SU-DHL-6 (cell line): ENCODE data around the gene ATG2A.

ENCODE experiments used
- H2AFZ ChIP-seq: fragments of 200-600 bp; sonication (generic); 2 replicates; pipeline ENCODE4 v1.6.1; 2014; ENCODE audit warnings: low read depth, mild to moderate bottlenecking, moderate library complexity, mixed read lengths, antibody characterized with exemption, low read length; ENCODE audit not compliant: severe bottlenecking
- H3F3A ChIP-seq: fragments of 200-600 bp; shearing (Covaris generic); 2 replicates; pipeline ENCODE4 v1.6.0; 2016; ENCODE audit warnings: antibody characterized with exemption, mild to moderate bottlenecking; ENCODE audit not compliant: insufficient read depth
- H3K27ac ChIP-seq: fragments of 200-600 bp; sonication (generic); 2 replicates; pipeline ENCODE4 v1.5.1; 2016; ENCODE audit warnings: low read depth, mild to moderate bottlenecking, low read length, moderate library complexity, mixed read lengths
- H3K27me3 ChIP-seq: fragments of 200-600 bp; sonication (generic), shearing (Covaris generic); 2 replicates; pipeline ENCODE4 v1.6.0; 2014; ENCODE audit warnings: mild to moderate bottlenecking, low read length
- H3K36me3 ChIP-seq: fragments of 200-600 bp; sonication (generic); 2 replicates; pipeline ENCODE4 v1.6.1; 2014; ENCODE audit warnings: mild to moderate bottlenecking, low read length, mixed read lengths
- H3K4me2 ChIP-seq: fragments of 300-600, 200-600 bp; shearing (Covaris generic), sonication (generic); 2 replicates; pipeline ENCODE4 v1.6.0; 2014; ENCODE audit warnings: low read length, low read depth, mild to moderate bottlenecking; ENCODE audit not compliant: poor library complexity, severe bottlenecking
- H3K4me3 ChIP-seq: fragments of 200-600 bp; sonication (generic); 2 replicates; pipeline ENCODE4 v1.5.1; 2014; ENCODE audit warnings: antibody characterized with exemption, low read length, mild to moderate bottlenecking, mixed read lengths; ENCODE audit not compliant: insufficient read depth, poor library complexity, severe bottlenecking
- H3K79me2 ChIP-seq: fragments of 200-600 bp; sonication (generic); 2 replicates; pipeline ENCODE4 v1.6.1; 2014; ENCODE audit warnings: mild to moderate bottlenecking, low read length, moderate library complexity; ENCODE audit not compliant: insufficient read depth
- H3K9ac ChIP-seq: fragments of 200-600 bp; sonication (generic); 2 replicates; pipeline ENCODE4 v1.7.0; 2014; ENCODE audit warnings: mild to moderate bottlenecking, low read length
- H3K9me2 ChIP-seq: fragments of 200-600 bp; sonication (generic); replicated peaks from 2 replicates; pipeline ENCODE4 v1.6.1; 2014; ENCODE audit warnings: low read length; ENCODE audit not compliant: insufficient read depth
- H3K9me3 ChIP-seq: fragments of 200-600 bp; sonication (generic); 2 replicates; pipeline ENCODE4 v1.6.1; 2014; ENCODE audit warnings: low read length, mixed read lengths; ENCODE audit not compliant: insufficient read depth
- H4K20me1 ChIP-seq: fragments of 200-600 bp; sonication (generic); 2 replicates; pipeline ENCODE4 v1.6.1; 2014; ENCODE audit warnings: low read depth, mild to moderate bottlenecking, antibody characterized with exemption, low read length, moderate library complexity, mixed read lengths
- EZH2phosphoT487 ChIP-seq: fragments of 200-600 bp; sonication (generic), shearing (Covaris generic); conservative IDR thresholded peaks from 2 replicates; pipeline ENCODE4 v1.6.1; 2018; ENCODE audit warnings: mild to moderate bottlenecking, antibody characterized with exemption, low read length, moderate library complexity, mixed read lengths
- TF ChIP-seq, protein P1 (sequence below): fragments of 200-600 bp; sonication (generic); IDR thresholded peaks from one replicate; pipeline ENCODE4 v1.5.1; 2017; ENCODE audit warnings: antibody characterized with exemption, mild to moderate bottlenecking, low read length, moderate library complexity; ENCODE audit not compliant: insufficient read depth, poor library complexity, severe bottlenecking

Gene ATG2A

DNA sequence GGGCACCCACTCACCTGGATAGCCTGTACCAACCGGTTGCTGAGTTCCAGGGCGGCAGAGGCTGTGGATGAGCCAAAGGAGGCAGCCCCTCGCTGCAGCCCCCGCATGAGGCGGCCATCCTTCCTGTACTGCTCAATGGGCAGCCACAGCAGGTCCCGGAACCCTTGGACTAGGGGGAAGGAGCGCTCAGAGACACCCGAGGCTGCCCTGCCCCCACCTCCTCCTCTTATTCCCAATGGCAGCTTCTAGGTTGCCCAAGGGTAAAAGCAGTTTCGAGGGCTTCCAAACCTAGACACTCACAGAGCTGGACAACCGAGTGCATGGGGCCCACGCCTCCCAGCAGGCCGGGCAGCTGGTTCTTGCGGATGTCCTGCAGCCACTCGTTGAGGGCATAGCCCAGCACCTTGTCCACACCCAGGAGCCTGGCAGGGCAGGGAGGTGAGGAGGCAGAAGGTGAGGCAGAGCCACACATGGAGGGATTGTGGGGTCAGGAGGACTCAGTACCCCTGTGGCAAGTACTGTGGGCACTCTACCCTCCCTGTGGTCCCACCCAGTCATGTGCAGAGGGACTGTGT lies 20.5 kb downstream of the ATG2A start:
- Histone ChIP-seq H4K20me1 (no peaks in the 10 kb centered on the region), H3K27ac (no peak overlapping the region), H3K79me2 (no peaks in the 10 kb centered on the region), H3K27me3 (no peaks in the 10 kb centered on the region), H3K4me2 (no peak overlapping the region), H3K9me2 (no peaks in the 10 kb centered on the region), H3K9ac (no peak overlapping the region), H3F3A (no peaks in the 10 kb centered on the region), H3K9me3 (no peaks in the 10 kb centered on the region), H2AFZ (no peak overlapping the region), H3K4me3 (no peak overlapping the region), H3K36me3 (no peaks in the 10 kb centered on the region)
- no peak for TF ChIP-seq EZH2phosphoT487
- TF ChIP-seq, protein P1, sequence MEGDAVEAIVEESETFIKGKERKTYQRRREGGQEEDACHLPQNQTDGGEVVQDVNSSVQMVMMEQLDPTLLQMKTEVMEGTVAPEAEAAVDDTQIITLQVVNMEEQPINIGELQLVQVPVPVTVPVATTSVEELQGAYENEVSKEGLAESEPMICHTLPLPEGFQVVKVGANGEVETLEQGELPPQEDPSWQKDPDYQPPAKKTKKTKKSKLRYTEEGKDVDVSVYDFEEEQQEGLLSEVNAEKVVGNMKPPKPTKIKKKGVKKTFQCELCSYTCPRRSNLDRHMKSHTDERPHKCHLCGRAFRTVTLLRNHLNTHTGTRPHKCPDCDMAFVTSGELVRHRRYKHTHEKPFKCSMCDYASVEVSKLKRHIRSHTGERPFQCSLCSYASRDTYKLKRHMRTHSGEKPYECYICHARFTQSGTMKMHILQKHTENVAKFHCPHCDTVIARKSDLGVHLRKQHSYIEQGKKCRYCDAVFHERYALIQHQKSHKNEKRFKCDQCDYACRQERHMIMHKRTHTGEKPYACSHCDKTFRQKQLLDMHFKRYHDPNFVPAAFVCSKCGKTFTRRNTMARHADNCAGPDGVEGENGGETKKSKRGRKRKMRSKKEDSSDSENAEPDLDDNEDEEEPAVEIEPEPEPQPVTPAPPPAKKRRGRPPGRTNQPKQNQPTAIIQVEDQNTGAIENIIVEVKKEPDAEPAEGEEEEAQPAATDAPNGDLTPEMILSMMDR: no peak

DNA sequence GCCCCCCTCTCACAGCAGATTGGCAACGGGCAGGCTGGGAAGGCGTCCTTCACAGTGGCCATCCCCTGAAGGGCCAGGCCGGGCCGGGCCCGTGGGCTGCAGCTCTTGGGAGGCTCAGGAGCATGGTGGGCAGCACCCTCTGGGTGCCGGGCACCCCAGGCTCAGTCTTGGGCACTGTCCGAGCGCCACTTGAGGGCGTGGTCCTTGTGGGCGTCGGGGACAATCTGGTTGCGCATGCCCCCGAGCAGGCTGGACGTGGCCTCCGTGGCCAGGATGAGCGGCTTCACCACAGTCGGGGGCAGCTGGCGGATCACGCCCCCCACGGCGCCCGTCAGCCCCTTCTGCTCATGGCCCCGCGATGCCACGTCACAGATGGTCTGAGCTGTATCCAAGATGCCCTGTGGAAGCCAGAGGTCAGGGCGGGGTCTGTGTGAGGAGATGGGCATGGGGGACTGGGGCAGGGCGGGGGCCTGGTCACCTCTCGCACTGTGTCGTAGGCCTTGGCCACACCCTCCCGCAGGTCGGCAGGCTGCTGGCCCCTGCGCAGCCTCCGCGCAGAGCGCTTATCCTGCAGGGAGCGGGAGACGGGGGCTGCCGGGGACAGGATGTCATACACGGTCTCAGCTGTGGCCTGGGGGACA lies 22.1 kb downstream of the ATG2A start:
- no peaks in the 10 kb centered on the region for H3K79me2 ChIP-seq
- H3K9me2 ChIP-seq: no peaks in the 10 kb centered on the region
- TF ChIP-seq, protein P1: no peak
- no peak for TF ChIP-seq EZH2phosphoT487
- H3K4me3 ChIP-seq: no peak overlapping the region
- no peaks in the 10 kb centered on the region for H3K9me3 ChIP-seq
- H3K27me3 ChIP-seq: no peaks in the 10 kb centered on the region
- H2AFZ ChIP-seq: no peak overlapping the region
- no peaks in the 10 kb centered on the region for H4K20me1 ChIP-seq
- no peaks in the 10 kb centered on the region for H3F3A ChIP-seq
- H3K4me2 ChIP-seq: no peak overlapping the region
- no peaks in the 10 kb centered on the region for H3K36me3 ChIP-seq
- no peak overlapping the region for H3K27ac ChIP-seq
- H3K9ac ChIP-seq: no peak overlapping the region

DNA sequence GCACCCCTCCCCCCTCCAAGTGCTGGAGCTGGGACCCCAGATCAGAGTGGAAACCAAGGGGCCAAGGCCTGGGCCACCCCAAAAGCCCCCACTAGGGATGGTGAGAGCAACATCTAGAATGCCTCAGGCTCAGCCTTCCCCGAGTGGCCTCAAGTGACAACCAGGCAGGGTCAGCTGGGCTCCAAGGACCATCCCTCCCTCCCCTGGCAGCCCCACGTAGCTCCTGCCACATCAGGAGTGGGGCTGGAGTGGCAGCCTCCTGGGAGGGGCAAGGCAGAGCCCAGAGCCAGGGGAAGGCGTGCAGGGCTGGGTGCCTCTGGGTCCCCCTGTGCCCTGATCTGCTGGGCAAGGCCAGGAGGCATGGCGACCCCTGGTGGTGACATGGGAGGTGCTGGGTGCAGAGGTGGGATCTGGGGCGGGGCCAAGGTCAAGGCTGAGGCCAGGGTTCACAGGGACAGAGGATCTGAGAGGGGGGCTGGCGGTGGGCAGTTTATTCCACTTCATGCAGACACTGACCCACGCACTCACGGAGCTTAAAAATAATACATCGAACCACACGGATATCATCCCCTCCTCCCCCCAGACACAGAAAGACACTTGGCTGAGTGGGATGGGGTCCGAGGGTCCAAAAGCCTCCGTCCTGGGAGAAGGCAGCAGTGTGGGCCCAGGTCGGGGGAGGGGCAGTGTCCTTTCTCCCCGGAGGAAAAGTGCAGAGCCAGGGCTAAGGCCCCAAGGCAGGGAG lies 22.8 kb downstream of the ATG2A start:
- H3K4me2 ChIP-seq: no peak overlapping the region
- H3K27ac ChIP-seq: no peak overlapping the region
- H3F3A ChIP-seq: no peaks in the 10 kb centered on the region
- H3K36me3 ChIP-seq: no peaks in the 10 kb centered on the region
- H3K4me3 ChIP-seq: no peak overlapping the region
- H3K79me2 ChIP-seq: no peaks in the 10 kb centered on the region
- H3K9ac ChIP-seq: no peak overlapping the region; the same call in 1 of the 2 replicates
- TF ChIP-seq, protein P1: peak; percentile 95
- TF ChIP-seq EZH2phosphoT487: no peak
- H4K20me1 ChIP-seq: no peaks in the 10 kb centered on the region
- H2AFZ ChIP-seq: no peak overlapping the region
- no peaks in the 10 kb centered on the region for H3K9me3 ChIP-seq
- no peaks in the 10 kb centered on the region for H3K27me3 ChIP-seq
- no peaks in the 10 kb centered on the region for H3K9me2 ChIP-seq
